Forelimb muscle (tissue), 1 donor: ENCODE data around the gene MAGI1. TPM values are rescaled to one million over a fixed set of nuclear protein-coding genes. Genes with fewer than 3 reads are reported as not detected.
"Not testable (repeated sequence)": the region's sequence is repeated elsewhere in the genome, so short reads cannot be mapped to it uniquely, and the experiment has no call there.

Experiments
- DNase-seq: peaks from one replicate; pipeline ENCODE4 v3.0.0-alpha.2; 2013; ENCODE audit warnings: low read depth
- polyA plus RNA-seq: library from polyadenylated mRNA; unstranded; fragments of 120-200 nt; gene quantifications from one replicate; pipeline ENCODE4 v1.2.1, GENCODE V29; 2013; ENCODE audit not compliant: insufficient read length

Gene MAGI1
- polyA plus RNA-seq, 1 donor: 12.3 TPM

DNA sequence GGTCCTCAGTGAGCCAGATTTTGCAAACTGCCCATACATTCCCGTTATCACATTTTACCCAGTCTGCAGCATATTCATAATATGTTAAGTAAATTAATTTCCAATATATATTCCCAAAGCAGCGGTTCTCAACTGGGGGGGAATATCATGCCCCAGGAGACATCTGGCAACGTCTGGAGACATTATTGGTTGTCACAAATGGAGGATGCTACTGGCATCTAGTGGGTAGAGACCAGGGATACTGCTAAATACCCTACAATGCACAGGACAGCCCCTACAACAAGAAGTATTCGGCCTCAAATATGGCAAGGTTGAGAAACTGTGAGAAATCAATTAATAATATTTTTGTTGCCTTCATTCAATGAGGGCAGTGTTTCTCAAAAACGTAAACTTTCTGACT, 280.3 kb downstream of the MAGI1 start:
- no peak for DNase-seq

GRCh38 chr3:65752636-65753035, 286.1 kb downstream of the MAGI1 start:
- DNase-seq: no peak

- no peak for DNase-seq
These were observed 287.5 kb downstream of the MAGI1 start for GRCh38 chr3:65751123-65751700.

DNA sequence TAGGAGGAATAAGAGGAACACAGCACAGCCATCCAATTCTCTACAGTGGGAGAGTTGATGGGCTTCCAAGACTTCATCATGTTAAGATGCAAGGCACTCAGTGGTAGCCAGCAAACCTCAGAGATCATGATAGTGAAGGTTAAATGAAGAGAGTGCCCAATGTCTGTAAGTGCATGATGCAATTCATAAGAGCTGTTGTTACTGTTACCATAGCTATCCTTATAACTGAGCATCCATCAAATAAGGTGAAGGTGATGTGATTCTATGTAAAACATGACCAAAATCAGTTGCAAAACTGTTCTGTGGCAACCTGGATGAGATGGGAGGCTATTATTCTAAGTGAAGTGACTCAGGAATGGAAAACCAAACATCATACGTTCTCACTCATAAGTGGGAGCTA, 289.7 kb downstream of the MAGI1 start:
- DNase-seq: no peak

DNA sequence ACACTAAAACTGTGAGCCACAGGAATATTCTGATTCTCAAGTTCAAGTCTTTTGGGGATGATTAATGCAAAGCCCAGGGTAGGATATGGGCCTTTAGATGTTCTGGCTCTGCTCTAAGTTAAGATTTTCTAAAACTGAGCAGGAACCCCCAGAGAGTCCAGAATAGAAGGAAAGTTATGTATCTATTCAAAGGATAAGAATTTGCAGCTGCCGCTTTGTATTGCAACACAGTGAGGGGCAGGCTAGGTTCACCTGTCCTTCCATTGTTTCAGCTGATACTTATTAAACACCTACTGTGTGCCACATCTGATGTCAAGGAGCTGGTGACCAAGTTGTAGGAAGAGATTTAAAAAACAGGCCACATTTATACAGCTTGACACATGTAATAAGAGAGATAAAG, 290.4 kb downstream of the MAGI1 start:
- DNase-seq: no peak

DNA sequence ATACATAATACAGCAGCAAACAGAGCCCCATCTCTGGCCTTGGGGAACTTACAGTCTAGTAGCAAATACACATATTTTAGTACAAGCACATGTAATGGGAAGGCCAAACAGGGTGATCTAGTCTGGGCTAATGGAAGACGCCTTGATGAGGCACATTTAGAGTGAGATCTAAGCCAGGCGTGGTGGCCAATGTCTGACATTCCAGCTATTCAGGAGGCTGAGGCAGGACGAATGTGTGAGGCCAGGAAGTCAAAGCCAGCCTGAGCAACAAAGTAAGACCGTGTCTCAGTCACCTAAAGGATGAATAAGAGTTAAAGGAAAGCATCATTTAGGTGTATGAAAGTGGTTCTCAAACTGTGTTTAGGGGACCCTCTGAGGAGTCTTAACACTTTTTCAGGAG, 291.9 kb downstream of the MAGI1 start:
- DNase-seq: no peak

GRCh38 chr3:65745306-65745705, 293.4 kb downstream of the MAGI1 start:
- no peak for DNase-seq

GRCh38 chr3:65742914-65743313, 295.8 kb downstream of the MAGI1 start:
- DNase-seq: no peak

- DNase-seq: no peak
These were observed 297.2 kb downstream of the MAGI1 start for GRCh38 chr3:65741540-65741939.

DNA sequence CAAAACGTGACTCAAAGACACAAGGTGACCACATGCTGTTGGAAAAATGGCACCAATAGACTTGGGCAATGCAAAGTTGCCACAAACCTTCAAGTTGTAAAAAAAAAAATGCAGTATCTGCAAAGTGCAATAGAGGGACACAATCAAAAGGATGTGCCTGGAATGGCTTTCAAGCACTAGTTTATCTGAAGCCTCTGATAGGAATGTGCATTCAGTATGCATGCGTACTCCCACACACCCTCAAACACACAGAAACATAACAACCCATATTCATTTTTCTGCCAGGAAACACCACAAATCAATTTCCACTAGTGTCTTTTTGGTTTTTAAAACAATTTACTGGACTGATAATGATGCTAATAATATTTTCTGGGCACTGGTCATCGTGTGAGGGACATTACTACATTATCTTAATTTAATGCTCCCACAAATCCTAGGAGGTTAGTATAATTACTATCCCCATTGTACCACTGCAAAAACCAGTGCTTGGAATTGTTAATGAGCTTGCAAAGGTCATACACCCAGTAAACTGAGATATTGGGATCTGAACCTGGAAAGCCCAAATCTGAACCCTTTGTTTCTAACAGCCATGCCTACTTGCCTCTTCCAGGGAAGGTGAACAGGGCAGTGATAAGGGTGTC, 298.7 kb downstream of the MAGI1 start:
- DNase-seq: no peak

- DNase-seq: no peak
These were observed 303.9 kb downstream of the MAGI1 start for GRCh38 chr3:65734792-65735191.

- no peak for DNase-seq
These were observed 304.3 kb downstream of the MAGI1 start for GRCh38 chr3:65734382-65734781.

DNA sequence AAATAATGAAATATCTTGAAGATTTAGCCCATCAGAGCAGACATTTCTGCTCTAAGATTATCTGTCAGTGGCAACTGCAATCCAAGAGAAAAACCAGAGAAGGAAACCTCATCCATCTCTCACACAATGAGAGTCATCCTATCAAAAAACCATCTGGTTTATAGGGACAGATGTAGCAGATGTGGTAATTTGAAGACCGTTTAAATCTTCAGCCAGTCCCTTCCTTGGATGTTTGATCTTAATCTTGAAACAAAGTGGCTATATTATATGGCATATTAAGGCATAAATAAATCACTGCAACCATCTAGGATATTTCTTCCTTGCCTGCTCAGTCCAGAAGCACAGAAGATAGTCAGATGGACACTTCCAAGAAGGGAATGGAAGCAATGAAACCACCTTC, 305.3 kb downstream of the MAGI1 start:
- no peak for DNase-seq

- DNase-seq: peak; percentile 39
These were observed 306.4 kb downstream of the MAGI1 start for GRCh38 chr3:65732051-65732935.

DNA sequence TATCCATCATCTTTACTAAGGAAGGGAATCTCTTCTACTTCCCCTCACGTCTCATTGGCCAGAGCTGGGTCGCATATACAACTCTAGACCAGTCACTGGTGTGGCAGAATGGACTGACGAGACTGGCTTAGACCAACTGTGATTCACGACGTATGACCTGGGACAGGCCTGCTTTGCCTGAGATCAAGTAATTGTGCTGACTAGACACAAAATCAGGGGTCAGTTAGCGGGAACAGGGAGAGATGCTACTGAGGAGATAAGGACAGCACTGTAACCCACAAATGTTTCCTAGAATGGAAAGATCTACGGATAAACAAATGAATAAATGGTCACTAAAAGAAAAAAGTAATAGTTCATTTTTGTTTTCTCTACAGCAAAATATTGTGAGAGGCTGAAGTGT, 308.3 kb downstream of the MAGI1 start:
- DNase-seq: no peak

DNA sequence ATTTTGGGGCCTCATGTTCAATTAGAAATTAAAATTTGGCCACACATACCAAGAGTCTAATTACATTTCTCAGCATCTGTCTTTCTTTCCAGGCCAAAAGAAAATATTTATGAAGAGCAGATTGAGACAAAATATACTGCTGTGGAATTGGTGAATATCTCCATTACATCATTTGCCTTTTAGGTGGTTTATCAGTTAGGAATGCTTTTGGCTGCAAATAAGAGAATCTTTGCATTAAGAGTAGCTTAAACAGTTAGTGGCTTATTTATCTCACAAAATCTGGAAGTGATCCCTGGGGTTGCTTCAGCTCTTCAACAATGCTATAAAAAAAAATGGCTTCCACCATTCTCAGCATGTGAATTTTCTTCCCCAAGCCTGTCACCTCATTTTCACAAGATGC, 308.7 kb downstream of the MAGI1 start:
- DNase-seq: no peak

GRCh38 chr3:65729555-65729954, 309.2 kb downstream of the MAGI1 start:
- DNase-seq: peak; percentile 67

DNA sequence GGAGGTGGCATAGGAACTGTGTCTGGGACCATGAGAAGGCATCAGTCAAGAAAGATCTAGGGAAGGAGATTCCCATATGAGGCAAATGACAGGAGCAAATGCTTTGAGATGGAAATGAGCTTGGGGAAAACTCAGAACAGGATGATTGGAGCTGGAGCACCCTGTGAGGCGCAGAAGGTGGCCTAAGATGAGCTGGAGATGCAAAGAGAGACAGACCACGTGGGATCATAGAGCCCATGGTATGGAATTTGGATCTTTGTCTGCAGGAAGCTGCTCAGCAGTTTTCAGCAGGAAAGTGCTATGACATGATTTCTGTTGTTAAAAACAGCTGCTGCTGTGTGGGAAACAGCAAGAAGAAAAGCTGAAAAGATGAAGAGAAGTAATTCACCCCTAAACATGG, 310.6 kb downstream of the MAGI1 start:
- DNase-seq: no peak

GRCh38 chr3:65723985-65724384, 314.7 kb downstream of the MAGI1 start:
- no peak for DNase-seq

DNA sequence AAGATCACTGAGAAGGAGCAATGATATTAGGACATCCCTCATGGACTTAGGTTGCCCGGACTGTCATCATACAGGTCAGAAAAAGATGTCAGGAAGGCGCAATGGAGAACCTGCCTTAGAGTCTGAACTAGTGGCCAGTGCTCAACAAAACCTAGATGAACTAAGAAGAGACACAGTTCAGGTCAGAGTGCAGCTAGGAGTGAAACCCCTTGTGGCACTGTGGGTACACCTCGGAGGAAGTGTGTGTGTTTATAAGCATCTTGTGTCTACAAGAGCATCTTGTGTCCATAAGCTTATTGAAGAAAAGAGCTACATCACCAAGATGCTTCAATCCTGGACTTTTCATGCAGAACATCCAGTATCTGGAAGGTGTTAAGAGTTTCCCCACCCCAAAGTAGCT, 315.7 kb downstream of the MAGI1 start:
- DNase-seq: no peak

DNA sequence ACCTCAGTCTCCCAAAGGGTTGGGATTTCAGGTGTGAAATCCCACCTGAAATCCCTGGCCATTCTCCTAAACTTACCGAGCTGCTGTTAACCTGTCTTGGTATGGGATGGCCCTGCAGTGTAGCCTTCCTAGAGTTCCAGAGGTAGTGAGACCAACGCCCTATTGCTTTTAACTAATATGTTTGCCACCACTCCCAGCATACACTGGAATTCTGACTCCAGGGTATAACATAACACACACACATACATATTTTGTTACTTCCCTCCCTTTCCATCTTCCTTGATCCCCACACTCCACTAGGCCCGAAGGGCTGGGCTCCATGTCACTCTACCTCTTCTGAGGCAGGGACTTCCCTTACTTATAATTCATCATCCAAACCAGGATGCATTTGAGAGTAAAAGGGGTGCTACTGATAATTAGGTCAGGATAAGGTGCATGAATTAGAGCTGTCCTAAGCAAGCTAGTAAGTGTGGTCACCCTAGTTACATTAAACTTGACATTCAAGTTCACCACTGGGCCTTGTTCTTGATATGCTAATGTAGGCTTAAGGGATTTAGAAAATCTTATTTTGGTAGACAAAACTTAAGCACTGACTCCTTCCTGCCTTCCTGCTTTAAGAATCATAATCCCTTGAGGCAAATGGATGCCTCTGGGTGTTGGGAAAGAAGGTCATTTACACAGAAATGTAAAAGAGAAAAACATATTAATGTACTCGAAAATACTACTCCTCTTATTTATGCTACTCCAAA, 317.6 kb downstream of the MAGI1 start:
- no peak for DNase-seq

DNA sequence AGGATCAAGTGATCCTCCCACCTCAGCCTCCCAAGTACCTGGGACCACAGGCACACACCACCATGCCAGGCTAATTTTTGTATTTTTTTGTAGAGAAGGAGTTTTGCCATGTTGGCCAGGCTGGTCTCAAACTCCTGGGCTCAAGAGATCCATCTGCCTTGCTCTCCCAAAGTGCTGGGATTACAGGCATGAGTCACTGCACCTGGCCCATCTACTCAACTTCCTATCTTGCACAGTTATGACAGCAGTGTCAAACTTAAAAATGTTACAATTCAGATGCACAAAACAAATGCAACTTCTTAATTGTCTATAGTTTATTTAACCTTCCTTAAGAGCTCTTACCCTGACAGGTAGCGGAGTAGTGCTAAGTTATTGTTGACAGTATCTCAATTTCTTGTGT, 319.1 kb downstream of the MAGI1 start:
- not testable (repeated sequence) for DNase-seq
